ENCODE measurements around the gene CDRT4.

CDRT4 gene

GRCh38 chr17:15493693-15494035 lies 26.2 kb upstream of the CDRT4 start:
- Histone ChIP-seq H3K4me3 (ENCODE audit: low read length) (no peak overlapping the region), H3K27ac (ENCODE audit: low read length) (no peak overlapping the region), H3K27me3 (ENCODE audit: control insufficient read depth, insufficient read depth, low read length) (no peaks in the 10 kb centered on the region), H3K9me3 (ENCODE audit: control insufficient read depth, insufficient read depth, low read length) (no peaks in the 10 kb centered on the region), H3K36me3 (ENCODE audit: control insufficient read depth, insufficient read depth, low read length) (no peaks in the 10 kb centered on the region; the same call in 1 of the 2 replicates), H3K4me1 (ENCODE audit: control insufficient read depth, insufficient read depth, low read length) (no peaks in the 10 kb centered on the region; the same call in 1 of the 2 replicates)
- no CpG with 5 or more reads among the region's 1 CpG for WGBS (ENCODE audit: insufficient coverage, insufficient read length)
- DNase-seq (ENCODE audit: low read depth, low spot score), result no peak

GRCh38 chr17:15492791-15493692 lies 25.6 kb upstream of the CDRT4 start:
- WGBS (ENCODE audit: insufficient coverage, insufficient read length), result no CpG with 5 or more reads among the region's 8 CpGs
- Histone ChIP-seq H3K36me3 (ENCODE audit: control insufficient read depth, insufficient read depth, low read length) (no peaks in the 10 kb centered on the region; the same call in 1 of the 2 replicates), H3K27me3 (ENCODE audit: control insufficient read depth, insufficient read depth, low read length) (no peaks in the 10 kb centered on the region), H3K4me1 (ENCODE audit: control insufficient read depth, insufficient read depth, low read length) (no peaks in the 10 kb centered on the region; the same call in 1 of the 2 replicates), H3K27ac (ENCODE audit: low read length) (no peak overlapping the region), H3K9me3 (ENCODE audit: control insufficient read depth, insufficient read depth, low read length) (no peaks in the 10 kb centered on the region), H3K4me3 (ENCODE audit: low read length) (no peak overlapping the region)
- no peak for DNase-seq (ENCODE audit: low read depth, low spot score)

GRCh38 chr17:15492186-15492585 lies 24.8 kb upstream of the CDRT4 start:
- no peak overlapping the region for H3K4me3 ChIP-seq (ENCODE audit: low read length)
- WGBS (ENCODE audit: insufficient coverage, insufficient read length), result no CpG with 5 or more reads among the region's 4 CpGs
- no peak overlapping the region for H3K27ac ChIP-seq (ENCODE audit: low read length)
- no peaks in the 10 kb centered on the region; the same call in 1 of the 2 replicates for H3K4me1 ChIP-seq (ENCODE audit: control insufficient read depth, insufficient read depth, low read length)
- no peaks in the 10 kb centered on the region for H3K27me3 ChIP-seq (ENCODE audit: control insufficient read depth, insufficient read depth, low read length)
- no peaks in the 10 kb centered on the region for H3K9me3 ChIP-seq (ENCODE audit: control insufficient read depth, insufficient read depth, low read length)
- DNase-seq (ENCODE audit: low read depth, low spot score), result no peak
- no peaks in the 10 kb centered on the region; the same call in 1 of the 2 replicates for H3K36me3 ChIP-seq (ENCODE audit: control insufficient read depth, insufficient read depth, low read length)

- Histone ChIP-seq H3K27me3 (ENCODE audit: control insufficient read depth, insufficient read depth, low read length) (no peaks in the 10 kb centered on the region), H3K4me3 (ENCODE audit: low read length) (no peak overlapping the region), H3K27ac (ENCODE audit: low read length) (no peak overlapping the region), H3K36me3 (ENCODE audit: control insufficient read depth, insufficient read depth, low read length) (no peaks in the 10 kb centered on the region), H3K4me1 (ENCODE audit: control insufficient read depth, insufficient read depth, low read length) (no peaks in the 10 kb centered on the region; the same call in 1 of the 2 replicates), H3K9me3 (ENCODE audit: control insufficient read depth, insufficient read depth, low read length) (no peaks in the 10 kb centered on the region)
- peak; percentile 54 for DNase-seq (ENCODE audit: low read depth, low spot score)
- WGBS (ENCODE audit: insufficient coverage, insufficient read length), result no CpG with 5 or more reads among the region's 11 CpGs
Measured at GRCh38 chr17:15490634-15491261, 23.3 kb upstream of the CDRT4 start.

- H3K4me3 ChIP-seq (ENCODE audit: low read length), result no peak overlapping the region
- no peak for DNase-seq (ENCODE audit: low read depth, low spot score)
Measured at GRCh38 chr17:15488557-15488956, 21.1 kb upstream of the CDRT4 start.

GRCh38 chr17:15485045-15485444 lies 17.6 kb upstream of the CDRT4 start:
- Histone ChIP-seq H3K9me3 (ENCODE audit: control insufficient read depth, insufficient read depth, low read length) (no peaks in the 10 kb centered on the region), H3K27me3 (ENCODE audit: control insufficient read depth, insufficient read depth, low read length) (no peaks in the 10 kb centered on the region), H3K4me3 (ENCODE audit: low read length) (no peak overlapping the region), H3K36me3 (ENCODE audit: control insufficient read depth, insufficient read depth, low read length) (peaks cover 3% of the 10 kb centered on the region; the same call in 1 of the 2 replicates), H3K4me1 (ENCODE audit: control insufficient read depth, insufficient read depth, low read length) (peaks cover 2% of the 10 kb centered on the region; the same call in 1 of the 2 replicates), H3K27ac (ENCODE audit: low read length) (no peak overlapping the region)
- no peak for DNase-seq (ENCODE audit: low read depth, low spot score)
- no CpG with 5 or more reads among the region's 4 CpGs for WGBS (ENCODE audit: insufficient coverage, insufficient read length)

More at GRCh38 chr17:15488557-15488956, 21.1 kb upstream of the CDRT4 start:
- no peaks in the 10 kb centered on the region for H3K36me3 ChIP-seq (ENCODE audit: control insufficient read depth, insufficient read depth, low read length)
- no peaks in the 10 kb centered on the region for H3K9me3 ChIP-seq (ENCODE audit: control insufficient read depth, insufficient read depth, low read length)
- WGBS (ENCODE audit: insufficient coverage, insufficient read length), result no CpG with 5 or more reads among the region's 2 CpGs
- H3K27ac ChIP-seq (ENCODE audit: low read length), result no peak overlapping the region
- peaks cover 2% of the 10 kb centered on the region; the same call in 1 of the 2 replicates for H3K4me1 ChIP-seq (ENCODE audit: control insufficient read depth, insufficient read depth, low read length)
- no peaks in the 10 kb centered on the region for H3K27me3 ChIP-seq (ENCODE audit: control insufficient read depth, insufficient read depth, low read length)

GRCh38 chr17:15483431-15483830 lies 16.0 kb upstream of the CDRT4 start:
- H3K36me3 ChIP-seq (ENCODE audit: control insufficient read depth, insufficient read depth, low read length), result peaks cover 3% of the 10 kb centered on the region; the same call in 1 of the 2 replicates
- H3K27me3 ChIP-seq (ENCODE audit: control insufficient read depth, insufficient read depth, low read length), result no peaks in the 10 kb centered on the region
- H3K4me3 ChIP-seq (ENCODE audit: low read length), result no peak overlapping the region
- no CpG with 5 or more reads among the region's 4 CpGs for WGBS (ENCODE audit: insufficient coverage, insufficient read length)
- no peaks in the 10 kb centered on the region for H3K9me3 ChIP-seq (ENCODE audit: control insufficient read depth, insufficient read depth, low read length)
- H3K4me1 ChIP-seq (ENCODE audit: control insufficient read depth, insufficient read depth, low read length), result peaks cover 2% of the 10 kb centered on the region; the same call in 1 of the 2 replicates
- no peak for DNase-seq (ENCODE audit: low read depth, low spot score)
- H3K27ac ChIP-seq (ENCODE audit: low read length), result no peak overlapping the region

GRCh38 chr17:15482476-15482875 lies 15.1 kb upstream of the CDRT4 start:
- H3K4me3 ChIP-seq (ENCODE audit: low read length), result no peak overlapping the region
- H3K27me3 ChIP-seq (ENCODE audit: control insufficient read depth, insufficient read depth, low read length), result no peaks in the 10 kb centered on the region
- H3K4me1 ChIP-seq (ENCODE audit: control insufficient read depth, insufficient read depth, low read length), result peaks cover 2% of the 10 kb centered on the region; the same call in 1 of the 2 replicates
- H3K9me3 ChIP-seq (ENCODE audit: control insufficient read depth, insufficient read depth, low read length), result no peaks in the 10 kb centered on the region
- peaks cover 3% of the 10 kb centered on the region; the same call in 1 of the 2 replicates for H3K36me3 ChIP-seq (ENCODE audit: control insufficient read depth, insufficient read depth, low read length)
- WGBS (ENCODE audit: insufficient coverage, insufficient read length), result no CpG with 5 or more reads among the region's 6 CpGs
- no peak for DNase-seq (ENCODE audit: low read depth, low spot score)
- no peak overlapping the region for H3K27ac ChIP-seq (ENCODE audit: low read length)

GRCh38 chr17:15481481-15481880 lies 14.1 kb upstream of the CDRT4 start:
- H3K9me3 ChIP-seq (ENCODE audit: control insufficient read depth, insufficient read depth, low read length), result no peaks in the 10 kb centered on the region
- DNase-seq (ENCODE audit: low read depth, low spot score), result no peak
- no peak overlapping the region for H3K4me3 ChIP-seq (ENCODE audit: low read length)
- H3K4me1 ChIP-seq (ENCODE audit: control insufficient read depth, insufficient read depth, low read length), result peaks cover 2% of the 10 kb centered on the region; the same call in 1 of the 2 replicates
- no CpG with 5 or more reads among the region's 6 CpGs for WGBS (ENCODE audit: insufficient coverage, insufficient read length)
- no peak overlapping the region for H3K27ac ChIP-seq (ENCODE audit: low read length)
- H3K27me3 ChIP-seq (ENCODE audit: control insufficient read depth, insufficient read depth, low read length), result no peaks in the 10 kb centered on the region
- peaks cover 3% of the 10 kb centered on the region; the same call in 1 of the 2 replicates for H3K36me3 ChIP-seq (ENCODE audit: control insufficient read depth, insufficient read depth, low read length)

- WGBS (ENCODE audit: insufficient coverage, insufficient read length), result 100% methylated on average over 1 of the region's 6 CpGs
- H3K36me3 ChIP-seq (ENCODE audit: control insufficient read depth, insufficient read depth, low read length), result peaks cover 3% of the 10 kb centered on the region; the same call in 1 of the 2 replicates
- no peak overlapping the region for H3K4me3 ChIP-seq (ENCODE audit: low read length)
- H3K4me1 ChIP-seq (ENCODE audit: control insufficient read depth, insufficient read depth, low read length), result peaks cover 1% of the 10 kb centered on the region; the same call in 1 of the 2 replicates
- no peak for DNase-seq (ENCODE audit: low read depth, low spot score)
- no peaks in the 10 kb centered on the region for H3K27me3 ChIP-seq (ENCODE audit: control insufficient read depth, insufficient read depth, low read length)
- H3K9me3 ChIP-seq (ENCODE audit: control insufficient read depth, insufficient read depth, low read length), result no peaks in the 10 kb centered on the region
- no peak overlapping the region for H3K27ac ChIP-seq (ENCODE audit: low read length)
Measured at GRCh38 chr17:15480204-15480603, 12.8 kb upstream of the CDRT4 start.
